ENCODE data around the gene NEK3.
"Not testable (repeated sequence)": the region's sequence is repeated elsewhere in the genome, so short reads cannot be mapped to it uniquely, and the experiment has no call there.

Gene NEK3

GRCh38 chr13:52159159-52159982 is at the start of gene NEK3:
Gene NEK3, minus strand, starts transcription at chr13:52159597. Its CDS starts 3,406 bp downstream, at chr13:52156191.
- peak; percentile 10 to 41 for DNase-seq (ENCODE audit: low read depth in 2 of 2)

GRCh38 chr13:52208384-52208783 is 49.0 kb upstream of the NEK3 start:
- DNase-seq (ENCODE audit: low read depth in 2 of 2) = not testable (repeated sequence)

- not testable (repeated sequence) for DNase-seq (ENCODE audit: low read depth in 2 of 2)
Observed at GRCh38 chr13:52207896-52208295, 48.5 kb upstream of the NEK3 start.

GRCh38 chr13:52207337-52207736 is 47.9 kb upstream of the NEK3 start:
- DNase-seq (ENCODE audit: low read depth in 2 of 2) = not testable (repeated sequence)

GRCh38 chr13:52204546-52204945 is 45.1 kb upstream of the NEK3 start:
- not testable (repeated sequence) for DNase-seq (ENCODE audit: low read depth in 2 of 2)

- DNase-seq (ENCODE audit: low read depth in 2 of 2) = not testable (repeated sequence)
Observed at GRCh38 chr13:52203864-52204263, 44.5 kb upstream of the NEK3 start.

- not testable (repeated sequence) for DNase-seq (ENCODE audit: low read depth in 2 of 2)
Observed at GRCh38 chr13:52202506-52202905, 43.1 kb upstream of the NEK3 start.

GRCh38 chr13:52201439-52202193 is 42.2 kb upstream of the NEK3 start:
- DNase-seq (ENCODE audit: low read depth in 2 of 2) = not testable (repeated sequence)

- peak; percentile 7 to 31 for DNase-seq (ENCODE audit: low read depth in 2 of 2)
Observed at GRCh38 chr13:52195401-52195837, 36.0 kb upstream of the NEK3 start.

GRCh38 chr13:52194184-52194868 is 34.9 kb upstream of the NEK3 start:
- DNase-seq (ENCODE audit: low read depth in 2 of 2) = peak; percentile 71 to 75

- not testable (repeated sequence) for DNase-seq (ENCODE audit: low read depth in 2 of 2)
Observed at GRCh38 chr13:52193587-52194183, 34.3 kb upstream of the NEK3 start.

- DNase-seq (ENCODE audit: low read depth in 2 of 2) = not testable (repeated sequence)
Observed at GRCh38 chr13:52187424-52188187, 28.2 kb upstream of the NEK3 start.

- DNase-seq (ENCODE audit: low read depth in 2 of 2) = no peak
Observed at GRCh38 chr13:52187029-52187423, 27.6 kb upstream of the NEK3 start.

GRCh38 chr13:52181316-52181954 is 22.0 kb upstream of the NEK3 start:
- not testable (repeated sequence) for DNase-seq (ENCODE audit: low read depth in 2 of 2)

- DNase-seq (ENCODE audit: low read depth in 2 of 2) = no peak
Observed at GRCh38 chr13:52179925-52180324, 20.5 kb upstream of the NEK3 start.

GRCh38 chr13:52177276-52177675 is 17.9 kb upstream of the NEK3 start:
- DNase-seq (ENCODE audit: low read depth in 2 of 2) = no peak

- not testable (repeated sequence) for DNase-seq (ENCODE audit: low read depth in 2 of 2)
Observed at GRCh38 chr13:52173970-52174369, 14.6 kb upstream of the NEK3 start.

- no peak for DNase-seq (ENCODE audit: low read depth in 2 of 2)
Observed at GRCh38 chr13:52173373-52173772, 14.0 kb upstream of the NEK3 start.

- not testable (repeated sequence) for DNase-seq (ENCODE audit: low read depth in 2 of 2)
Observed at GRCh38 chr13:52171686-52172085, 12.3 kb upstream of the NEK3 start.

- not testable (repeated sequence) for DNase-seq (ENCODE audit: low read depth in 2 of 2)
Observed at GRCh38 chr13:52170828-52171391, 11.5 kb upstream of the NEK3 start.
